OCI-LY3 (cell line): Measurements from ENCODE around the gene FLNB.

Experiments
- H2AFZ ChIP-seq: fragments of 200-600, 300-600 bp; shearing (Covaris generic); 2 replicates; pipeline ENCODE4 v1.6.0; 2014; ENCODE audit warnings: antibody characterized with exemption, low read depth, low read length
- H3K27ac ChIP-seq: fragments of 200-600, 300-600 bp; sonication (generic); 2 replicates; pipeline ENCODE4 v1.5.1; 2014; ENCODE audit warnings: mild to moderate bottlenecking, low read length, moderate library complexity, mixed read lengths
- H3K27me3 ChIP-seq: fragments of 200-600, 300-600 bp; sonication (generic); 2 replicates; pipeline ENCODE4 v1.6.1; 2014; ENCODE audit warnings: low read depth, low read length, mixed read lengths
- H3K36me3 ChIP-seq: fragments of 200-600, 300-600 bp; sonication (generic); replicated peaks from 2 replicates; pipeline ENCODE3; 2014; ENCODE audit warnings: low read depth, low read length, mixed read lengths
- H3K4me1 ChIP-seq: fragments of 300-600, 200-600 bp; sonication (generic); 2 replicates; pipeline ENCODE4 v1.6.1; 2014; ENCODE audit warnings: low read length, mixed read lengths
- H3K4me2 ChIP-seq: fragments of 200-600, 300-600 bp; sonication (generic); 2 replicates; pipeline ENCODE4 v1.6.1; 2014; ENCODE audit warnings: low read length, mixed read lengths
- H3K4me3 ChIP-seq: fragments of 300-600, 200-600 bp; sonication (generic); 2 replicates; pipeline ENCODE4 v1.5.1; 2014; ENCODE audit warnings: antibody characterized with exemption, mild to moderate bottlenecking, low read length, moderate library complexity
- H3K79me2 ChIP-seq: fragments of 300-600, 200-600 bp; shearing (Covaris generic); 2 replicates; pipeline ENCODE4 v1.6.1; 2014; ENCODE audit warnings: mild to moderate bottlenecking, low read length, mixed read lengths
- H3K9ac ChIP-seq: fragments of 300-600, 200-600 bp; shearing (Covaris generic); 2 replicates; pipeline ENCODE4 v1.6.0; 2014; ENCODE audit warnings: mild to moderate bottlenecking, low read length, moderate library complexity
- H3K9me3 ChIP-seq: fragments of 200-600, 300-600 bp; shearing (Covaris generic); 2 replicates; pipeline ENCODE4 v1.6.1; 2014; ENCODE audit warnings: low read length, mixed read lengths; ENCODE audit not compliant: insufficient read depth
- H4K20me1 ChIP-seq: fragments of 200-600, 300-600 bp; sonication (generic); 2 replicates; pipeline ENCODE4 v1.6.1; 2016; ENCODE audit warnings: low read length, mixed read lengths; ENCODE audit not compliant: insufficient read depth
- EZH2phosphoT487 ChIP-seq: fragments of 200-600 bp; shearing (Covaris generic); IDR thresholded peaks from 2 replicates; pipeline ENCODE4 v1.6.1; 2018; ENCODE audit warnings: antibody characterized with exemption, mixed run types, low read depth
- TF ChIP-seq, protein P1 (sequence below): fragments of 200-600, 300-600 bp; sonication (generic); IDR thresholded peaks from 2 replicates; pipeline ENCODE4 v1.5.1; 2014; ENCODE audit warnings: antibody characterized with exemption, low read length, low read depth

The FLNB gene

DNA sequence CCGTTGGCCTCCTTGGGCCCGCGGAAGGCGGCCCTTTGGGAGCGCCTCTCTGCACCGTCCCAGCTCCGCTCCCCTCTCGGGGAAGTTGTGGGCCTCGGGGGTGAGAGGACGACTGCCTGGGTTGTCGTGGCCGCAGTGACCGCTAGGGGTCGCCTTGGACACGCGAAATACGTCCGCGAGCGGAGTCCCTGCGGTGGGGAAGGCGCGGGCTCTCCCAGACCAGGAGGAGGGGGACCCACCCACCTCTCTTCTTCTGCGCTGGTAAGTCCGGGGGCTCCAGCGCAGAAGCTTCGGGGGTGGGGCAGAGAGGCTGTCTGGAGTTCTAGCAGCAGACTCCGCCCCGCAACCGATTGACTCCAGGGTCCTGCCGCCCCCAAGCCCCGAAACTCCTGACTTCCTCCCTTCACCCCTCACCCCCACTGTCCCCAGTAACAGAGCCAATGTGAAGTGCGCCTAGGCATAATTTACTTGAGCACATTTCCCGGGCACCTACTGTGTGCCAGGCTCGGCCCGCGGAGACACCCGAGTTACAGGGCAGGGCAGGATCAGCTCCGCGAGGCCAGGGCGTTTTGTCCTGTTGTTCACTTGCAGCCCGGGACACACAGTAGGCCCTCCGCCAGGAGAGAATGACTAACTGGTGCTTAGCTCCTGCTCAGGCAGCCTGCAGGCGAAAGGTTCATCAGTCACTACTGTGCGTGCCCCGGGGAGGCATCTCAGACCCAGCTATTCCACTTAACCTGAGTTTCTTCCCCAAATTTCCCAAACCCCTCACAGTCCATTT lies 169.7 kb downstream of the FLNB start:
- TF ChIP-seq, protein P1, sequence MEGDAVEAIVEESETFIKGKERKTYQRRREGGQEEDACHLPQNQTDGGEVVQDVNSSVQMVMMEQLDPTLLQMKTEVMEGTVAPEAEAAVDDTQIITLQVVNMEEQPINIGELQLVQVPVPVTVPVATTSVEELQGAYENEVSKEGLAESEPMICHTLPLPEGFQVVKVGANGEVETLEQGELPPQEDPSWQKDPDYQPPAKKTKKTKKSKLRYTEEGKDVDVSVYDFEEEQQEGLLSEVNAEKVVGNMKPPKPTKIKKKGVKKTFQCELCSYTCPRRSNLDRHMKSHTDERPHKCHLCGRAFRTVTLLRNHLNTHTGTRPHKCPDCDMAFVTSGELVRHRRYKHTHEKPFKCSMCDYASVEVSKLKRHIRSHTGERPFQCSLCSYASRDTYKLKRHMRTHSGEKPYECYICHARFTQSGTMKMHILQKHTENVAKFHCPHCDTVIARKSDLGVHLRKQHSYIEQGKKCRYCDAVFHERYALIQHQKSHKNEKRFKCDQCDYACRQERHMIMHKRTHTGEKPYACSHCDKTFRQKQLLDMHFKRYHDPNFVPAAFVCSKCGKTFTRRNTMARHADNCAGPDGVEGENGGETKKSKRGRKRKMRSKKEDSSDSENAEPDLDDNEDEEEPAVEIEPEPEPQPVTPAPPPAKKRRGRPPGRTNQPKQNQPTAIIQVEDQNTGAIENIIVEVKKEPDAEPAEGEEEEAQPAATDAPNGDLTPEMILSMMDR, result peak; percentile 89
- TF ChIP-seq EZH2phosphoT487, result no peak
- no peaks in the 10 kb centered on the region for H4K20me1 ChIP-seq
- H3K79me2 ChIP-seq, result no peaks in the 10 kb centered on the region
- H3K9me3 ChIP-seq, result no peaks in the 10 kb centered on the region
- peak overlapping the region; percentile 83 for H3K4me3 ChIP-seq
- no peaks in the 10 kb centered on the region for H3K36me3 ChIP-seq
- no peaks in the 10 kb centered on the region for H3K27me3 ChIP-seq
- peak overlapping the region; percentile 80 for H3K4me2 ChIP-seq
- H3K4me1 ChIP-seq, result peaks cover 26% of the 10 kb centered on the region
- H3K9ac ChIP-seq, result peak overlapping the region; percentile 72
- H2AFZ ChIP-seq, result peak overlapping the region; percentile 83
- H3K27ac ChIP-seq, result no peak overlapping the region

GRCh38 chr3:58178528-58179234 lies 170.5 kb downstream of the FLNB start:
- H4K20me1 ChIP-seq, result no peaks in the 10 kb centered on the region
- H3K79me2 ChIP-seq, result no peaks in the 10 kb centered on the region
- H3K27ac ChIP-seq, result no peak overlapping the region
- peak overlapping the region; percentile 83 for H2AFZ ChIP-seq
- peak overlapping the region; percentile 72 for H3K9ac ChIP-seq
- H3K4me3 ChIP-seq, result peak overlapping the region; percentile 83
- H3K27me3 ChIP-seq, result no peaks in the 10 kb centered on the region
- TF ChIP-seq, protein P1, result no peak
- TF ChIP-seq EZH2phosphoT487, result no peak
- H3K4me2 ChIP-seq, result peak overlapping the region; percentile 80
- H3K4me1 ChIP-seq, result peaks cover 26% of the 10 kb centered on the region
- no peaks in the 10 kb centered on the region for H3K36me3 ChIP-seq
- H3K9me3 ChIP-seq, result no peaks in the 10 kb centered on the region

DNA sequence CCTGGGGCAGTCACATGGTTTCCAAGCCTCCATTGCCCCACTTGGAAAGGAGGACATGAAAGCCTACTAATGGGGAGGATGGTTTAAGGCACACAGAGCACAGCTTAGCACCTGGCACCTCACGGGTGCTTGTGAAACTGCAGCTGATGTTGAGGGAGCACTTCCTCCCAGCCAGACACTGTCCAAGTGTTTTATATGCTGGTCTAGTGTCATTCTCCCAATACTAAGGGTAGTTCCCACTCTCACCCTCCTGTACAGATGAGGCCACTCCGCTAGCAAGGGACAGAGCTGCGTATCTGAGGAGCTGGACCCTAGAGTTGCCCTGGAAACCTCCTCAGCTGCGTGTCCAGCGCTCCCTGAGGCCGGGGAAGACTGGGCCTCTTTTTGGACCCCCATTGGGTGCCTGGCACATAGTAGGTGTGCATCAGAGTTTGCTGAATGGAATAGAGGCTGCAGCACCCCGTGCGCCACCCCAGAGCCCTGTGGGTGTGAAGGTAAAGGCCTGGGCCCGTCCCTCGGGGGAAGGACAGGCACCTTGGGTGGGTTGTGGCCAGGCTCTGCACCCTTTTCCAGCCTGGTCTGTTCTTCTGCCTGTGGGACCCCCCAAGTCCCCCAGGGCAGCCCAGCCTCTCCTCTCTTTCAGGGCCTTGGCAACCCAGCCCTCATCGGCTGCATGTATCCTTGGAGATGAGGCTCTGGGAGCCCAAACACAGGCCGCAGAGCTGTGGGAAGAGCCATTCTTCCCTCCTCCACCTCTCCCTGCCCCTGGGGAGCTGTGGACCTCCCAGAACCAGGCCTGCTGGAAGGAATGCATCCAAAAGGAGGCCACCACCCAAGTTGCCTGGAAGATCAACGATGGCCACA lies 171.2 kb downstream of the FLNB start:
- H3K9ac ChIP-seq, result no peak overlapping the region
- no peak overlapping the region for H3K27ac ChIP-seq
- H3K36me3 ChIP-seq, result no peaks in the 10 kb centered on the region
- H3K4me2 ChIP-seq, result peak overlapping the region; percentile 80
- no peaks in the 10 kb centered on the region for H4K20me1 ChIP-seq
- no peaks in the 10 kb centered on the region for H3K79me2 ChIP-seq
- H3K27me3 ChIP-seq, result no peaks in the 10 kb centered on the region
- TF ChIP-seq, protein P1, result no peak
- no peak for TF ChIP-seq EZH2phosphoT487
- peak overlapping the region; percentile 83 for H3K4me3 ChIP-seq
- H2AFZ ChIP-seq, result peak overlapping the region; percentile 83
- no peaks in the 10 kb centered on the region for H3K9me3 ChIP-seq
- peaks cover 26% of the 10 kb centered on the region for H3K4me1 ChIP-seq
